MM.1S (cell line): ENCODE measurements around the gene HYAL1.
A peak's percentile ranks its signal among the peaks of the same experiment; 100 is the strongest.

Experiments
- DNase-seq: peaks from one replicate; pipeline ENCODE4 v3.0.0-alpha.2; 2015
- H2AFZ ChIP-seq: fragments of 300-600 bp; sonication (generic); 2 replicates; pipeline ENCODE4 v1.6.0; 2016; ENCODE audit warnings: antibody characterized with exemption, low read length
- H3F3A ChIP-seq: fragments of 300-600 bp; sonication (generic); 2 replicates; pipeline ENCODE4 v1.6.1; 2016; ENCODE audit warnings: mild to moderate bottlenecking, antibody characterized with exemption, low read length, moderate library complexity, mixed read lengths; ENCODE audit not compliant: insufficient read depth
- H3K27ac ChIP-seq: fragments of 300-600 bp; sonication (generic); 2 replicates; pipeline ENCODE4 v1.5.1; 2016; ENCODE audit warnings: mild to moderate bottlenecking, low read length
- H3K27me3 ChIP-seq: fragments of 300-600 bp; sonication (generic); replicated peaks from 2 replicates; pipeline ENCODE4 v1.6.0; 2016; ENCODE audit warnings: low read length; ENCODE audit not compliant: insufficient read depth
- H3K36me3 ChIP-seq: fragments of 300-600 bp; sonication (generic); replicated peaks from 2 replicates; pipeline ENCODE4 v1.6.1; 2016; ENCODE audit warnings: mild to moderate bottlenecking, low read length, mixed read lengths; ENCODE audit not compliant: insufficient read depth
- H3K4me1 ChIP-seq: fragments of 300-600 bp; sonication (generic); 2 replicates; pipeline ENCODE4 v1.6.1; 2016; ENCODE audit warnings: low read length, mixed read lengths
- H3K4me2 ChIP-seq: fragments of 300-600 bp; sonication (generic); 2 replicates; pipeline ENCODE4 v1.6.0; 2016; ENCODE audit warnings: low read depth, low read length
- H3K4me3 ChIP-seq: fragments of 300-600 bp; sonication (generic); 2 replicates; pipeline ENCODE4 v1.5.1; 2016; ENCODE audit warnings: low read length, mixed read lengths
- H3K79me2 ChIP-seq: fragments of 300-600 bp; sonication (generic); 2 replicates; pipeline ENCODE4 v1.6.1; 2016; ENCODE audit warnings: mixed run types, low read length, mixed read lengths
- H3K9ac ChIP-seq: fragments of 300-600 bp; sonication (generic); 2 replicates; pipeline ENCODE4 v1.6.1; 2016; ENCODE audit warnings: low read length, mixed read lengths
- H3K9me2 ChIP-seq: fragments of 300-600 bp; sonication (generic); replicated peaks from 2 replicates; pipeline ENCODE4 v1.6.1; 2016; ENCODE audit warnings: mild to moderate bottlenecking, low read length, mixed read lengths; ENCODE audit not compliant: insufficient read depth
- H3K9me3 ChIP-seq: fragments of 300-600 bp; sonication (generic); replicated peaks from 2 replicates; pipeline ENCODE4 v1.6.1; 2016; ENCODE audit warnings: mild to moderate bottlenecking, low read length, mixed read lengths; ENCODE audit not compliant: insufficient read depth
- H4K20me1 ChIP-seq: fragments of 300-600 bp; sonication (generic); 2 replicates; pipeline ENCODE4 v1.6.1; 2016; ENCODE audit warnings: mild to moderate bottlenecking, low read length, moderate library complexity, mixed read lengths; ENCODE audit not compliant: insufficient read depth
- CTCF ChIP-seq: fragments of 300-600 bp; sonication (generic); IDR thresholded peaks from 2 replicates; pipeline ENCODE4 v1.5.1; 2016; ENCODE audit warnings: antibody characterized with exemption, low read length, mixed read lengths
- EZH2 ChIP-seq: fragments of 300-600 bp; sonication (generic); optimal IDR thresholded peaks from 2 replicates; pipeline ENCODE3; 2017; ENCODE audit warnings: low read depth, mild to moderate bottlenecking, antibody characterized with exemption, low read length, mixed read lengths
- EZH2phosphoT487 ChIP-seq: fragments of 300-600 bp; sonication (generic); IDR thresholded peaks from 2 replicates; pipeline ENCODE4 v1.6.1; 2018; ENCODE audit warnings: antibody characterized with exemption, low read length

Gene HYAL1

GRCh38 chr3:50323614-50324199, 20.3 kb upstream of the HYAL1 start:
- no peaks in the 10 kb centered on the region for H4K20me1 ChIP-seq
- H3K27ac ChIP-seq = no peak overlapping the region
- H3F3A ChIP-seq = peaks cover 5% of the 10 kb centered on the region; the same call in 1 of the 2 replicates
- DNase-seq = no peak
- no peaks in the 10 kb centered on the region for H3K9me3 ChIP-seq
- 0 out of 2 replicates have a peak, but pooled peaks cover 7% of the 10 kb centered on the region for H3K4me1 ChIP-seq
- no peak overlapping the region for H3K4me3 ChIP-seq
- no peak overlapping the region for H3K9ac ChIP-seq
- H3K36me3 ChIP-seq = no peaks in the 10 kb centered on the region
- no peak overlapping the region for H2AFZ ChIP-seq
- no peaks in the 10 kb centered on the region for H3K9me2 ChIP-seq
- TF ChIP-seq CTCF (no peak), EZH2phosphoT487 (no peak), EZH2 (no peak)
- H3K79me2 ChIP-seq = peaks cover 37% of the 10 kb centered on the region
- H3K27me3 ChIP-seq = no peaks in the 10 kb centered on the region
- H3K4me2 ChIP-seq = no peak overlapping the region

- Histone ChIP-seq H3K9ac (no peak overlapping the region), H3K4me2 (no peak overlapping the region), H3K4me1 (0 out of 2 replicates have a peak, but pooled peaks cover 7% of the 10 kb centered on the region)
Measured at GRCh38 chr3:50323092-50323600, 19.8 kb upstream of the HYAL1 start.

DNA sequence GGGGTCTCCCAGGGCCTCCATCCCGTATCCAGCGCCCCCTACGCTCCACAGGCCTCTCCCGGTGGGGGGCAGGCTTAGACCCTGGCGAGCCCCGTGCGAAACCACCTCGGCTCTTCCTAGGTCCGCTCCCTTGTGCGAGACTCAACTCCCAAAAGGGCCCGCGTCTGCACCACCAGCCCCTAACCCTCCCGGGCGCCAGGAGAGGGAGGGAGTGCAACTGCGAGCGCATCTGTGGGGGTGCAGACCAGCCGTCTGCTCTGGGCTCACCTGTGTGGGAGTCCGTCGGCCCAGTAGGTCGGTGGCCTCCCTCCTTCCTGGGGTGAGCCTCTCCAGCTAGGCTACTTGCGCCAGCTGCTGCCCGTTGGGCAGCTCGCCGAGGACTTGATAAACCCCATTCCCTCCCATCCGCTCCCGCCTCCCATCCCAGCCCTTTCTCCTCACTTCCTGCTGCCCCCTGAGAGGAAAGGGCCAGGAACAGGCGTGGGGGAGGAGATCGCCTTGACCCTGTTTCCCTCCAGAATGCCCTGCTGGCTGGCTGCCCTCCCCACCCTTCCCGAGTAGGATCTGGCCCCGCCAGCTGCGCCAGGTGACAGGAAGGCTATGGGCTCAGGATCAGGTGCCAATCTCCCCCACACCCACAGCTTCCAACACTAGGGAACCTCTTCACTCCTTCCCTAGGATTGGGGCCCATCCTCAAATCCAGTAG, 19.2 kb upstream of the HYAL1 start, which contains the start of gene HYAL2:
HYAL2 (minus strand) TSS at position 360 of the 706 bp plus-strand sequence. CDS start 2,256 bp downstream, outside the sequence.
- 0 out of 2 replicates have a peak, but pooled peaks cover 7% of the 10 kb centered on the region for H3K4me1 ChIP-seq
- peaks cover 32% of the 10 kb centered on the region for H3K79me2 ChIP-seq
- H3K4me2 ChIP-seq = peak within 1 kb of the TSS; percentile 75
- no peaks in the 10 kb centered on the region for H3K27me3 ChIP-seq
- H4K20me1 ChIP-seq = no peaks in the 10 kb centered on the region
- no peaks in the 10 kb centered on the region for H3F3A ChIP-seq
- H3K9me3 ChIP-seq = no peaks in the 10 kb centered on the region
- H3K9ac ChIP-seq = peak within 1 kb of the TSS; percentile 95
- no peaks in the 10 kb centered on the region for H3K36me3 ChIP-seq
- peak within 1 kb of the TSS; percentile 91 for H2AFZ ChIP-seq
- no peaks in the 10 kb centered on the region for H3K9me2 ChIP-seq
- TF ChIP-seq CTCF (no peak), EZH2 (no peak), EZH2phosphoT487 (no peak)
- no peak for DNase-seq
- peak within 1 kb of the TSS; percentile 80 for H3K27ac ChIP-seq
- peak within 1 kb of the TSS; percentile 83 for H3K4me3 ChIP-seq

More at GRCh38 chr3:50323092-50323600, 19.8 kb upstream of the HYAL1 start:
- Histone ChIP-seq H3K4me3 (no peak overlapping the region), H3F3A (no peaks in the 10 kb centered on the region; the same call in 1 of the 2 replicates), H3K9me3 (no peaks in the 10 kb centered on the region), H3K9me2 (no peaks in the 10 kb centered on the region), H4K20me1 (no peaks in the 10 kb centered on the region), H3K36me3 (no peaks in the 10 kb centered on the region), H3K27me3 (no peaks in the 10 kb centered on the region), H3K27ac (no peak overlapping the region), H3K79me2 (peaks cover 37% of the 10 kb centered on the region), H2AFZ (no peak overlapping the region)
- no peak for DNase-seq
- TF ChIP-seq EZH2phosphoT487 = no peak
- no peak for TF ChIP-seq EZH2
- no peak for TF ChIP-seq CTCF
